ENCODE measurements around the gene LZTFL1.

The LZTFL1 gene, protein sequence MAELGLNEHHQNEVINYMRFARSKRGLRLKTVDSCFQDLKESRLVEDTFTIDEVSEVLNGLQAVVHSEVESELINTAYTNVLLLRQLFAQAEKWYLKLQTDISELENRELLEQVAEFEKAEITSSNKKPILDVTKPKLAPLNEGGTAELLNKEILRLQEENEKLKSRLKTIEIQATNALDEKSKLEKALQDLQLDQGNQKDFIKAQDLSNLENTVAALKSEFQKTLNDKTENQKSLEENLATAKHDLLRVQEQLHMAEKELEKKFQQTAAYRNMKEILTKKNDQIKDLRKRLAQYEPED

DNA sequence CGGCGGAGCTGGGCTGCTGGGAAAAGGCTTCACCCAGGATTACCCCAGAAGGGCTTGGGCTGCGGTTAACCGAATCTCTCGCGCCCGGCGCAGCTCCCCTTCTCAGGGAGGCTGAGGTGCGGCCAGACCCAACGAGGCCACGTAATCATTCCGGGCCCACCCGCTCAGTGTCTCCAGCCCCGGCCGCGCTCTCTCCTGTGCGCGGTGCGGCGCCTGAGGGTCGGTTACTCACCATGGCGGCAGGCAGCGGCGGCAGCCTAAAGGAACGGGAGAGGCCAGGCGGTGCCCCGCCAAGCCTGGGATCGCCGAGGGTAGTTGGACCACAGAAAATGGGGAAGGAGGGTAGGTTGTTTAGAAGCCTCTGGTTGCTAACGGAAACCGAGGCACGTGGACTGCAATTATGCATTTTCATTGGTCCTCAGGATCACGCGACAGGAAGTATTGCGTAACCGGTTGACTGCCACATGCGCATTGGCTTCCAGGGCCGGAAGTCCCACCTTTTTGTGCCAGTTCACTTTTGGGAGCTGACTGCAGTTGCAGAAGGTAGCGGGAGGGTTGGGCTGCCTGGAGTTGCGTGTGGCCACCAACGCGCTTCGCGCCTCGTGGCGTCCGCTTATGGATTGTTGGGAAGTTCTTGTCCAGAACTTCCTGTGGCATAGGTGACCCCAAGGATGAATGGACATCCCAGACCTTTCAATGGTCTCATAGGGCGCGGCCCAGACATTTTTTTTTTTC, at the start of gene LZTFL1:
Gene LZTFL1, minus strand, starts transcription at position 363 of the 735 bp plus-strand sequence. Its CDS starts 128 bp downstream, at position 235.
- DNase-seq: peak; percentile 90

- no peak for DNase-seq
Measured at GRCh38 chr3:45890405-45890804, 48.5 kb upstream of the LZTFL1 start.

DNA sequence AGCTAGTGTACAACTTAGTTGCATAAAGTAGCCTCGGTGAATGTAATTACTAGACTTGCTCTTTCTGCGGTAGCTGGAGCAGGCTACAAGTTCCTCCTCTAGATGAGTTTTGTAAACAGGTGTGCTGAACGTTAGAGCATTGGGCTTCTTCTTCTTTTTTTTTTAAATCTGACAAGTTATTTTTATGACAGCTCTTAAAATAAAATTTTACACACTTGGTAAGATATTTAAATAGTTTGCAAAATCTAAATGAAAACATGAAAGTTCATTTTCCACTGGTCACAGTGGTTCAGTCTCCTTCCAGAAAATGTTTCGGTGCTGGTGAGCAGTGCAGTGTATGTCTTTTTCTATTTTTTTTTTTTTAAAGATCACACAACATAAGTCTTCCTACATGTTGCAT, 47.4 kb upstream of the LZTFL1 start:
- no peak for DNase-seq

DNA sequence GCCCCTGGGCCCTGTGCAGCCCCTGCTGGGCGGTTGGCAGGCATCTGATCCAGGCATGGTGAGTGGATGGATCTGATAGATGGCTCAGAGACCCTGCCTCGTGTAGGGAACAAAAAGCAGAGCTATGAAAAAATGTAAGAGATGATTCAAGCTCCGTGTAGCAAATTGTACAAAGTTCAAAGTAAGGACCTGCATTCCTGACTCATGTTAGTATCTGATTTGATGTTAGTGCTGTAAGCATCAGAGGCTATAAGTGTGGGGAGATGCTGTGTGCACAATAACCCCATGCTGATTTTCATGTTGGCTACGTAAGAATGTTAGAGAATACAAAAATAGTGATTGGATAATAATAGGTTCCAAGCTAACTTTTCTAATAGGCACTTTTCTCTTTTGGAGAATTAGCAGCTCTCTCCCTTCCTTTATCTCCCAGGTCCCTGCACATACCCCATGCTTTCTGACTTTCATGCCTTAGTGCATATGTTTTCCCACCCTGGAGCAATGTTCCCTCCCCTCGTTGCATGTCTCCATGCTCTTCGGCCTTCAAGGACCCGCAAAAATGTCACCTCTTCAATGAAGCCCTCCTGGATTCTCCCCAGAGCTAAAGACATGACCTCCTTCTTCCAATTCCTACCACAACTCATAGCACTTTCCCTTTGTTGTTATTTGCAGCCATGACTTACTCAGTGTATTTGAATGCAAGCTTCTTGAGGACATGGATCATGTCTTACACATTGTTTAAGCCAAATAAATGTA, 46.0 kb upstream of the LZTFL1 start:
- no peak for DNase-seq

DNA sequence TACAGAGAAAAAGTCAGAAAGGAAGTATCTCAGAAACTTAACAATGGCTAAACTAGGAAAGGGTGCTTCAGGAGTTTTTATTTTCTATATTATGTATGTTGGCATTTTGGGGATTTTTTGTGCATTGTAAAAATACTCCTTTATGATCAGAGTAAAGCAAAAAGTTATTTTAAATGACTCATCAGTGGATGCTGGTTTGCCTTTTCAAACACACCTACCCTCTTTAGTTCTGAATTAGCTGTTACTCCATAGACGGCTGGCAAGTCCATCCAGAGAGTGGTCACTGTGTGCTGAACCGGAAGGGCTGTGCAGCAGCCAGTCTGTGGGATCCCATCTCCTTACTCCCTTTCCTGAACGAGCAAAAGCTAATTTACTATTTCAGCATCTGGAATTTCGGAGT, 45.4 kb upstream of the LZTFL1 start:
- no peak for DNase-seq

DNA sequence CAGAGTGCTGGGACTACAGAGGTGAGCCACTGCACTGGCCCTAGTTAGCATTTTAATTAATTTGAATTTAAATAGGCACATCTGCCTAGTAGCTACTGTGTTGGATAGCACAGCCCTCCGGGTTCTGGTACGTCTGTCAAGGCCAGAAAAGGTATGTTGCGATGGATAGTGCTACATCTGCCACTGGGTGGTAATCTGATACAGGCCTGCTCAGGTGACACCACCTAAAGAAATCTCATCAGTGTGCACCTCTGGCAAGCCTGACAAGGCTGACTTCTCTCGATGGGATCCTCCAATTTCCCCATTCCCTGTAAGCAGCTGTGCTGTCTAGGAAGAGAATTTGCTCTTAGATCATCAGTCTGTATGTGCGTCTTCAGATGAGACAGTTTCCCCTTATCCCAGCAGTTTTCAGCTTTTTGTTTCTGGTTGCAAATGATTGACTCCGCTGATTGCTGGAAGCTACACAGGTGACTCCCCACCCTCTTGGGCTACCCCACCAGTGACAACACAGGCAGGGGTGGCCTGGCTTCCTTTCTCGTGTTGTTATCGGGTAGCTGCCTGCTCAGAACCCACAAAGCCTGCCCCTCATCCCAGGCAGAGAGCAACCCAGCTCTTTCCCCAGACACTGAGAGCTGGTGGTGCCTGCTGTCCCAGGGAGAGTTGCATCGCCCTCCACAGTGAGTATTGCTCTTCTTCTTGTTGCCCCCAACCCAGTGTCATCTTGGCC, 44.2 kb upstream of the LZTFL1 start, which contains the start of gene CCR9:
Gene CCR9, plus strand, starts transcription at position 565 of the 727 bp plus-strand sequence. CDS start 8,391 bp downstream, outside the sequence.
- DNase-seq: no peak

DNA sequence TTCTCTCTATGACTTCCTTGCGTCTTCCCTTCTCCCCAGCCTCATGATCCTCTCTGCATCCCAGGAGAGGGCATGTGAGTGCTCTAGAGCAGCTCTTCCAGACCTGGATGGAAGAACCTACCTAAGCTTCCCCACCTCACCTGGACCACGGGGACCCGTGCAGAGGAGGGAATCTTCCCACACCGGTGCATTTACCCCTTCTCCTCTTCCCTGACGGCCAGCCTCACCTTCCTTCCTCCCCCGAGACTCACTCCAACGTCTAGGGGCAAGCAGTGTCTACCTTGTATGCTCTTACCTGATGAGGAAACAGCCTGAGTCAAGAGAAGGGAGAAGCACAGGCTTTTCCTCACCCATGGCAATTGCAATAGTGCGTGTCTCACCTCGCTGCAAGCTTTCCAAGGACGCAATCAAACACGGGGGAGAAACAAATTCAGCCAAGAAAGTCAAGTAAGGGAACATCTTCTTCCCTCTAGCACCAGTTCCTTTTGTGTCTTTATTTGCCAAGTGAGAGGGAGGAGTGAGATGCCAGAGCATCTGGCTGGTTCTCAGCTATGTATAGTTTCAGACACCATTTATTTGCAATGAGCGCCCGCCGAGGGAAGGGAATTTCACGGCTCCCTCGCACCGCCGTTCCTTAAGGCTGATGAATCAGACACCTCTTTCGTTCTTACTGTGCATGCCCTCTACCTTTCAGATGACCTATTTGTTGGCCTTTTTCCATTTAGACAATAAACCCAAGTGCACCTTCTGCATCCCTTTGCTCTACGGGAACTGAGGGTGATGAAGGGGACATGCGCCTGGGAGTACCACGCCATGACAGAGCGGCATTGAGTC, 42.7 kb upstream of the LZTFL1 start:
- DNase-seq: no peak

GRCh38 chr3:45881078-45882022, 39.4 kb upstream of the LZTFL1 start:
- peak; percentile 26 for DNase-seq

- no peak for DNase-seq
Measured at GRCh38 chr3:45880725-45881077, 38.8 kb upstream of the LZTFL1 start.

DNA sequence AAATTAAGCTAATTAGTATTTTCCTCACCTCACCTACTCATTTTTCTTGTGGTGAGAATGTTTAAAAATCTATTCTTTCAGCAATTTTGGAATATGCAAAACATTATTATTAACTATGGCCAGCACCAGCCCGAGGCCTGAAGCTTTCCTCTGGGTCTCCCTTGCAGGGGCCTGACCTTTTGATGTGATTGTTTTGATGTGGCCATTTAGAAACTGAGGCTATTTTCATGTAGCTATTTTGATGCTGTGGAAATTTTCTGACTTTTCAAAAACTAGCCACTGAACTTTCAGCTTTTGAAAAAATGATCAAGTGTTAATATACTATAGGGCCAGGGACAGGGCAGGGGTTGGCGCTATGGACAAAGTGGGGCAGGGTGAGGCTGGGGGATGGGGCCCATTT, 36.2 kb upstream of the LZTFL1 start:
- DNase-seq: no peak

- DNase-seq: no peak
Measured at GRCh38 chr3:45874677-45875346, 32.9 kb upstream of the LZTFL1 start.

GRCh38 chr3:45873638-45874037, 31.7 kb upstream of the LZTFL1 start:
- DNase-seq: no peak

- DNase-seq: no peak
Measured at GRCh38 chr3:45873036-45873435, 31.1 kb upstream of the LZTFL1 start.

DNA sequence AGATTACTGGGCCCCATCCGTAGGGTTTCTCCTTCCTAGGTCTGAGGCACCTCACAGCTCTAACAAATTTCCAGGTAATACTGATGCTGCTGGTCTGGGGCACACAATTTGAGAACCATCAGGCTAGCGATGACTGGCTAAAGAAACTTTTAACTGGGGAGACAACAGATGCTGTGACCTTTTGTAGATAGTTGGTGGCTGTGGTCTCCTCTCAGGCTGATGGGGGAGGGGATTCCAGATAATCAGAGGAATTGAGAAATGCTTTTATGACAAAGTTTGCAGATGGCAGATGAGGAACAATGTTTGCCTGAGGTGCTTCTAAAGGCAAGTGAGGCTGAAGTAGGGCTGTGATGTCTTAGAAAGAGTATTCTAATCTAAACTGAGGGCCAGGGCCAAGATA, 30.6 kb upstream of the LZTFL1 start:
- no peak for DNase-seq

DNA sequence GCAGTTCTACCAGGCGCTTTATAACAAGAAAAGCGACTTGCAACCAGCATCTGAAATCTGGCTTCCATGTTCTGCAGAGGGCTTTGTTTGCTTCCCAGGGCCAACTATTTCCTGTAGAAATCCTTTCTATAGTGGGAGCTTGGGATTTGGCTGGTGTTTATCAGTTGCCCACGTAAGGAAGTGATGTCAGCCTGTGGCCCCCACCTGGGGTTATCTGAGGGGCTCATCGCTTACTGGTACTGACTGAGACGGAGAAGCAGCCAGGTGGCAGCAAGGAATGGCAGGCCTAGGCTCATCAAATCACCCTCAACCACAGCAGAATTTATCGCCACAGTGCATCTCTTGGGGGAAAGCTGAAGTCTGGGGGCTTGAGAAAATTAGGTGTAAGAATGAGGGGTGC, 29.9 kb upstream of the LZTFL1 start:
- DNase-seq: no peak

DNA sequence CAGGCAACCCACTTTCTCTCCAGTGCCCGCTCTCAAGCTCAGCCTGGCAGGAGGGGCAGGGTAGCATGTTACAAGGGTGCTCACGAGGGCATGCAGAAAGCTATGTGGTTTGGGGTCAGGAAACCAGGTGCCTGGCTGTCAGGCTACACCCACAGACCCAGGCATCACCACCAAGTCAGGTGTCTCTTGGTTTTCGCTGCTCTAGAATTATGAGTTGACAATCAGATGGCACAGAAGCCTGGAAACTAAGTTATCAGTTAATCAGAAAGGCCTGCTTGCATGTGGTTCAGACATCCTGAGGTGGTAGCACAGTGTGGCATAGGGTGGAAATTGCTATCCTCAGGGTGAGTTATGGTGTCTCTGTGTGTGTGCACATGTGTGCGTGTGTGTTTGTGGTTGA, 28.2 kb upstream of the LZTFL1 start:
- DNase-seq: peak; percentile 43

DNA sequence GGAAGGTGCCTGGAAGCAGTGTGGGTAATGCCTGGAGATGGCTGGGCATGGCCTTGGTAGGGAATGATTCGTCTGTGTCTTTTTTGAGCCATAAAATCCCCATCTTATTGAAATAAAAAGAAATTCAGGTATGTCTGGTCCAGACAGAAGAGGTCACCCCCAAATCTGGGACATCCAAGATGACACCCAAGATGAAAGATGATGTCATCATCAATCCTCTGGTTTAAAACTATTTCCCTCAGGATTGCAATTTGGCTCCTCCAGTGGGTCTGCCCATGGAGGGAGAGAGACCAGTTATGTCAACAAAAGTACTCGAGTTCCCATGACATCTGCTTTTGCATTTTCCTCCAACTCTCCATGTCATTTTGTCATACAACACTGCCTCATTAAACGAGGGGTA, 27.7 kb upstream of the LZTFL1 start:
- DNase-seq: no peak

DNA sequence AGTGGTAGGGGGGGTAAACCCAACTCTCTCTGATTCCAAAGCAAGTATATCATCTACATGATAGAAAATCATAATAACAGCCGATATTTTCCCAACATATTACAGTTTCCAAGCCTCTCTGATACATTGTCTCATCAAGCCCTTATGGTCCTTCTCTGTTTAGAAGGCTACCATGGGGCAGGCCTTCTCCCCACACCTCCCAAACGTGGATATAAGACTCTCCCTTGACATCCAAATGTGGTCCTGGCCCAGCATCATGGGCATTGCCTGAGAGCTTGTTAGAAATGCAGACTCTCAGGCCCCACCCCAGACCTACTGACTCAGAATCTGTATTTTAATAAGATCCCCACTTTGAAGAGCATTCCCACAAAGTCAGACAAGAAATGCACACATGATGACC, 26.7 kb upstream of the LZTFL1 start:
- no peak for DNase-seq

GRCh38 chr3:45868213-45868612, 26.3 kb upstream of the LZTFL1 start:
- DNase-seq: no peak

GRCh38 chr3:45865563-45865962, 23.6 kb upstream of the LZTFL1 start:
- DNase-seq: no peak
